Measurements from ENCODE around the gene TMEM222.
A peak's percentile ranks its signal among the peaks of the same experiment; 100 is the strongest.

TMEM222 gene

GRCh38 chr1:27342391-27342777 is 20.4 kb downstream of the TMEM222 start:
- no peak for DNase-seq (ENCODE audit: low spot score)

DNA sequence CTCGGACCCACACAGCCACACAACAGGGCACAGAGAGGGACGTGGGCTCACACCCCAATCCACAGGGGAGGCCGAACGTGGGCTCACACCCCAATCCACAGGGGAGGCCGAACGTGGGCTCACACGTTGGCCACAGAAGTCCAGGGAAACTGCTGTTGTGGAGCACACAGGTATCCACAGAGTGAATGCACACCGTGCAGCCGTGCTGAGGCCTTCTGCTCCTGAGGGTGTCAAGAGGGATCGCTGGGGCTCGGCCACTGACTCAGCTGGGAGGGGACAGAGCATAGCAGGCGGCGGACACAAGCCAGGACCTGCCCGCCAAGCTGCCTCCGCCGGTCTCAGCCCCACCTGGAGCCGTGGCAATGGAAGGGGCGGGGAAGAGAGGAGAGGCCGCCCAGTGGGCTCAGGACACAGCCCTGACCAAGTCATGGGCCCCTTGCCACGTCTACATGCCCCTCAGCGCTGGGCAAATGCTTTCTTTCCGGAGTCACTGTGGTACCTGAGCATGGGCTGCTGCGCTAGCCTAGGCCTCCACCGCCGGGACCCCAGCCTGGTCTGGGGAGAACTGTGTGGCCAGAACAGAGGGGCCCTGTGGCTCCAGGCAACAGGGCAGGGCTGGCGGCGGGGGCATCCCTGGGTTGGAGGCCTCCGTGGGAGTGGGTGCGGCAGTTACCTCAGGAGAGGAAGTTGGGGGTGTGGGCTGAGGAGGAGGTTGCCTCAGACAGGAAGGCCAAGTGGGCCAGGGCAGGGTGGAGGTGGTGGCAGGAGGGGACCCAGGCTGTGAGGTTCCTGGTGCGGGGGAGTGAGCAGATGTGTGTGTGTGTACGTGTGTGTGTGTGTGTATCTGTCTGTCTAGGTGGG is 21.0 kb downstream of the TMEM222 start:
- peak; percentile 54 for DNase-seq (ENCODE audit: low spot score)

DNA sequence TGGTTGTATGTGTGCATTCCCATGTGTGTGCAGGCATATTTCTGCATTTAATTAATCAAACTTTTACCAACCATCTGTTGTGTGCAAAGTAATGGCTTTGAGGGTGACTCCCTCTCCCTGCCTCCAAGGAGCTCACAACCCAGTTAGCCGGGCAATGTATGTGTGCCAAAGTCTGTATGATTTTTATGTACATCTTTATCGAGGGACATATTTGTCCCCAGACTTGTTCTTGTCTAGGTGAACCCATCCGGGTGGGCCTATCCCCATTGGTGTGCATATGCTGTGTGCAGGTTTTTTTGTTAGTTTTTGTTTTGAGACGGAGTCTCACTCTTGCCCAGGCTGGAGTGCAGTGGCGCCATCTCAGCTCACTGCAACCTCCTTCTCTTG is 21.7 kb downstream of the TMEM222 start:
- no peak for DNase-seq (ENCODE audit: low spot score)

- no peak for DNase-seq (ENCODE audit: low spot score)
These were observed 23.3 kb downstream of the TMEM222 start for GRCh38 chr1:27345272-27345671.

- DNase-seq (ENCODE audit: low spot score): no peak
These were observed 24.4 kb downstream of the TMEM222 start for GRCh38 chr1:27346357-27346756.

GRCh38 chr1:27346991-27347624 is 25.1 kb downstream of the TMEM222 start:
- peak; percentile 23 for DNase-seq (ENCODE audit: low spot score)

DNA sequence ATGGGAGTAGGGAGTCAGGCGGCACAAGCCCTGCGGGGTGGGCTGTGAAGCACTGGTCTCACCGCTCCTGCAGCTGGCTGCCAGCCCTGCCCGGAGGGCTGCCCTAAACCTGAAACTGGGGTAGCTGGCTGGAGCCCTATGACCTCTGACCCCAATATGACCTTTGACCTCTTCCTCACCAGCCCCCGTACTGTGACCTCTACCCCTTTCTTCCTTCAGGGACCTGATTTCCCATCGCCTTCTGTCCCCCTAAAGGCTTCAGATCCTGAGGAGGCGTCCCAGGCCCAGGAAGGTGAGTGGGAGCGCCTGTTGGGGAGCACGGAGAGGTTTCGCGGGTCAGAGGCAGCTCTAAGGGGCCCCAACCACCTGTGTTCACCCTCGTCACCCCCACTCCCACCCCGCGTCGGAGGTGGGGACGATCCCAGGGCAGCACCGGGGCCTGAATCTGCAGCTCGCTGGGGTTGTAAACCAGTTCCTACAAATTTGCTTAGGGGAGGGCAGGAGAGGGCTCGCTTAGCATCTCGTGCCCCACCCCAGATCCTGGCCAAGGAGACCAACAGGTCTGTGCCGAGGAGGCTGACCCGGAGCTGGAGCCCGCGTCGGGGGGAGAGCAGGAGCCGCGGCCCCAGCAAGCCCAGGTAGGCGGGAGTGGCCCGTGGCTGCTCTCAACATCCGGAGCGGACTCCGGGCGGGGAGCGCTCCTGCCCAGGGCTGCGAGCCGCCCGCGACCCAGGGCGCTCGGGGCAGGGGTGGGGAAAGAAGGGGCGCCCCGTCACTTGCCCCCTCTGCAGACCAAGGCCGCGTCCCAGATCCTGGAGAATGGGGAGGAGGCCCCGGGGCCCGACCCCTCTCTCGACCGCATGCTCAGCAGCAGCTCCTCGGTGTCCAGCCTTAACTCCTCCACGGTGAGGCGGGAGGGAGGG is 27.2 kb downstream of the TMEM222 start:
- DNase-seq (ENCODE audit: low spot score): peak; percentile 81

- DNase-seq (ENCODE audit: low spot score): peak; percentile 59
These were observed 28.1 kb downstream of the TMEM222 start for GRCh38 chr1:27349784-27350662.

- DNase-seq (ENCODE audit: low spot score): peak; percentile 26
These were observed 28.9 kb downstream of the TMEM222 start for GRCh38 chr1:27350663-27351540.

DNA sequence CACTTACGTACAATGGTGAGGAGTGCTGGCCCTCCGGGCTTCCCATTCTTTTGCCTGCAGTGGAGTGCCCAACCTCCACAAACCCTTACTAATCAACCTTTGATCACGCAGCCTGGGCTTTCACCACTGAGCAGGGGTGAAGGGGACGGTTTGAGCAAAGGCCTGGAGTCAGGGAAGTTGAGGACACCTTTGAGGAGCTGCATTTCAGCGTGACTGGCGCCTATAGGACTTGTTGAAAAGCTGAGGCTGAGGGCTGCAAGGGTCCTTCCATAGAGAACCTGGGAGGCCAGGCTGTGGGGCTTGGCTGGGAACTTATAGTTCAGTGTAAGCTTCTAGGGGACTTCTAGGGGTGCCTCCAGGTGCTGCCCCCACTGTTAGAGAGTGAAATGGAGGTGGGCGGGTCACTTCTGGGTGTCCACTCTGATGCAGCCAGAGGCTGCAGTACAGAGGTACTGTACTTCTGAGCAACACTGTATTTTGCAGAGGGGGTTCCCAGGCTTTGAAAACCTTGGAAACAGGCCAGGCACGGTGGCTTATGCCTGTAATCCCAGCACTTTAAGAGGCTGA is 29.7 kb downstream of the TMEM222 start:
- no peak for DNase-seq (ENCODE audit: low spot score)

- no peak for DNase-seq (ENCODE audit: low spot score)
These were observed 31.2 kb downstream of the TMEM222 start for GRCh38 chr1:27353166-27353565.

DNA sequence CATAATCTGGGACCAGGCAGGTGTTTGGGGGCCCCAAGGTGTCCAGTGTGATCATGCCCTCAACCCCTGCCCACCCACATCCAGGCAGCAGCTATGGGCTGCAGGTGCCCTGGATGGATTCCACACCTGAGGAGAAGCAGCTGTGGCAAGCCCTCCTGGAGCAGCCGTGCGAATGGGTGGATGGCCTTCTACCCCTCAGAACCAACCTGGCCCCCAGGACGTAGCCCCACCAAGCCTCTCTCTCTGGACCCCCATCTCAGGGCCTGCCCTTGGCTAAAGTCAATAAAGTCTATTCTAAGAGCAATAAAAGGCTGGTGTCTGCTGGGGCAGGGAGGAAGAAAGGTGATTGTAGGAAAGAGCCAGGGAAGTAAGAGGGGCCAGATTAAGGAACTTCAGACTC is 31.7 kb downstream of the TMEM222 start:
- DNase-seq (ENCODE audit: low spot score): no peak

- DNase-seq (ENCODE audit: low spot score): no peak
These were observed 33.7 kb downstream of the TMEM222 start for GRCh38 chr1:27355683-27356082.

DNA sequence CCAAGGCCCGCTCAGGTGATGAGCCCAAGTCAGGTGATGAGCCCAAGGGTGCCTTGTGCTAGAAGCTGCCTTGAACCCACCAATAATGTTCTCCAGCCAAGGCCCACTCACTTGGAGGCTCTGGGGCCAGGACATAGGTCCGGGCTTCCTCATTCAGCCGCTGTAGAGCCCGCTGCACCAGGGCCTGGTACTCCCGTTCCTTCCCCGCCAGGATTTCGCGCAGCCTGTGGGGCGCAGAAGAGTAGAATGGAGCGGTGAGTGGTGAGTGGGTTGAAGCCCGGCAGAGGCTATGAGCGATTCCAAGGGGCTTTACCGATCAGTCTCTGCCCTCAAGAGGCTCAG is 34.3 kb downstream of the TMEM222 start:
- no peak for DNase-seq (ENCODE audit: low spot score)

GRCh38 chr1:27356619-27357280 is 34.8 kb downstream of the TMEM222 start:
- no peak for DNase-seq (ENCODE audit: low spot score)

GRCh38 chr1:27357281-27358037 is 35.5 kb downstream of the TMEM222 start:
- DNase-seq (ENCODE audit: low spot score): peak; percentile 68

GRCh38 chr1:27358038-27358927 is 36.3 kb downstream of the TMEM222 start:
- no peak for DNase-seq (ENCODE audit: low spot score)

DNA sequence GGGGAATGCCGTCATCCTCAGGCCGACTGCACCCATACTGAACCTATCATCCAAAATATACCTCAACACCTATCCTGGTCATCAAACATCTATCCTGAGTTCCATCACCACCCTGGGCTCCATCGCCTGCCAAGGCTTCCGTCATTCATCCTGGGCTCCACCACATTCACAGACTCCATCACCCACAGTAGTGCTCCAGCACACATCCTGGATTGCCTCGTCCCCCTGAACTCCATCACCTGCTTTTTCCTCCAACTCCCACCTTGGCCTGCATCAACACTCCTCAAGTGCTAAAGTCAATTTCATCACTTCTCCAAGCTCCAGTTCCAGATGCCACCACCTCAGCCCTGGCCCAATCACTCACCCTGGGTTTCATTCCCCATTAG is 37.0 kb downstream of the TMEM222 start:
- no peak for DNase-seq (ENCODE audit: low spot score)
